Measurements from ENCODE around the gene NAALADL2.

- TF ChIP-seq, protein P1, sequence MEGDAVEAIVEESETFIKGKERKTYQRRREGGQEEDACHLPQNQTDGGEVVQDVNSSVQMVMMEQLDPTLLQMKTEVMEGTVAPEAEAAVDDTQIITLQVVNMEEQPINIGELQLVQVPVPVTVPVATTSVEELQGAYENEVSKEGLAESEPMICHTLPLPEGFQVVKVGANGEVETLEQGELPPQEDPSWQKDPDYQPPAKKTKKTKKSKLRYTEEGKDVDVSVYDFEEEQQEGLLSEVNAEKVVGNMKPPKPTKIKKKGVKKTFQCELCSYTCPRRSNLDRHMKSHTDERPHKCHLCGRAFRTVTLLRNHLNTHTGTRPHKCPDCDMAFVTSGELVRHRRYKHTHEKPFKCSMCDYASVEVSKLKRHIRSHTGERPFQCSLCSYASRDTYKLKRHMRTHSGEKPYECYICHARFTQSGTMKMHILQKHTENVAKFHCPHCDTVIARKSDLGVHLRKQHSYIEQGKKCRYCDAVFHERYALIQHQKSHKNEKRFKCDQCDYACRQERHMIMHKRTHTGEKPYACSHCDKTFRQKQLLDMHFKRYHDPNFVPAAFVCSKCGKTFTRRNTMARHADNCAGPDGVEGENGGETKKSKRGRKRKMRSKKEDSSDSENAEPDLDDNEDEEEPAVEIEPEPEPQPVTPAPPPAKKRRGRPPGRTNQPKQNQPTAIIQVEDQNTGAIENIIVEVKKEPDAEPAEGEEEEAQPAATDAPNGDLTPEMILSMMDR (IDR thresholded peaks at IDR 0.05) = no peak
- TF ChIP-seq EZH2 (IDR thresholded peaks at IDR 0.05) = no peak
These were observed 96.4 kb downstream of the NAALADL2 start for GRCh38 chr3:174955513-174956016.

Measured in neural progenitor cell (in vitro differentiated cells).